Memory B cell (primary cell): Measurements from ENCODE around the gene CTNNA3.

Experiments used
- ATAC-seq: fragments of 150-1000 bp; cut with Tn5 transposase; 2 replicates; pipeline ENCODE4 v1.10.0; 2021; ENCODE audit warnings: low read depth, mild to moderate bottlenecking, moderate library complexity
- DNase-seq, 2 donors: peaks; one replicate each; pipeline ENCODE4 v3.0.0; 2022; ENCODE audit warnings: low spot score in 2 of 2
- H3K27ac Mint-ChIP-seq: one replicate; pipeline ENCODE4 v1.8.0; 2022; ENCODE audit warnings: mild to moderate bottlenecking, moderate library complexity, mixed read lengths
- H3K27me3 Mint-ChIP-seq: one replicate; pipeline ENCODE4 v1.8.0; 2022; ENCODE audit warnings: mixed read lengths
- H3K36me3 Mint-ChIP-seq: one replicate; pipeline ENCODE4 v1.8.0; 2022; ENCODE audit warnings: mild to moderate bottlenecking, mixed read lengths
- H3K4me1 Mint-ChIP-seq: one replicate; pipeline ENCODE4 v1.8.0; 2022; ENCODE audit warnings: mixed read lengths
- H3K4me3 Mint-ChIP-seq: one replicate; pipeline ENCODE4 v1.8.0; 2022; ENCODE audit warnings: mild to moderate bottlenecking, moderate library complexity, mixed read lengths
- H3K9me3 Mint-ChIP-seq: one replicate; pipeline ENCODE4 v1.8.0; 2022; ENCODE audit warnings: mixed read lengths

CTNNA3 gene

GRCh38 chr10:65931291-65932070 is 1764.5 kb downstream of the CTNNA3 start:
- H3K27me3 Mint-ChIP-seq = no peaks in the 10 kb centered on the region
- no peaks in the 10 kb centered on the region for H3K36me3 Mint-ChIP-seq
- H3K27ac Mint-ChIP-seq = no peak overlapping the region
- ATAC-seq (no peak), DNase-seq (no peak)
- no peak overlapping the region for H3K4me3 Mint-ChIP-seq
- peaks cover 2% of the 10 kb centered on the region for H3K9me3 Mint-ChIP-seq
- no peaks in the 10 kb centered on the region for H3K4me1 Mint-ChIP-seq

GRCh38 chr10:65911151-65911835 is 1784.7 kb downstream of the CTNNA3 start:
- H3K27me3 Mint-ChIP-seq = no peaks in the 10 kb centered on the region
- DNase-seq (no peak), ATAC-seq (no peak)
- H3K4me1 Mint-ChIP-seq = no peaks in the 10 kb centered on the region
- no peak overlapping the region for H3K4me3 Mint-ChIP-seq
- H3K9me3 Mint-ChIP-seq = peaks cover 3% of the 10 kb centered on the region
- H3K36me3 Mint-ChIP-seq = no peaks in the 10 kb centered on the region
- no peak overlapping the region for H3K27ac Mint-ChIP-seq

DNA sequence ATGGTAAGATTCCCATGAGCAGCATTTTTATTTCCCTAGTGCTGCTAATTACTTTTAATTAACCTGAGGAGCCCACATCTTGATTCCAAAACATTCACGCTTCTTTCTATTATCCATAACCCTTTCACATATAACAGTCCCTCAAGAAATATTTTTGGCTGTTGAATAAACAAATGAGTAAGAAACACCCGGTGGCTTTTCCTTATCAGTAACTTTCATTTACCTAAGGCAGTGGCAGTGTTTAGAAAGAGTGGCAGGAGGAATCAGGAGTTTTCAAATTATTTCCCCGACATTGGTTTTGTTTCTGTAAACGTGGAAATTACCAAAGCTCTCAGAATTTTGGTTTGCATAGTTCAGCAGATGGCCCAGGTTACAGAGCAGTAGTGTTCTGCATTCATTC is 1785.8 kb downstream of the CTNNA3 start:
- H3K4me1 Mint-ChIP-seq = no peaks in the 10 kb centered on the region
- no peaks in the 10 kb centered on the region for H3K27me3 Mint-ChIP-seq
- no peaks in the 10 kb centered on the region for H3K9me3 Mint-ChIP-seq
- ATAC-seq (no peak), DNase-seq (no peak)
- no peak overlapping the region for H3K4me3 Mint-ChIP-seq
- no peak overlapping the region for H3K27ac Mint-ChIP-seq
- H3K36me3 Mint-ChIP-seq = no peaks in the 10 kb centered on the region

DNA sequence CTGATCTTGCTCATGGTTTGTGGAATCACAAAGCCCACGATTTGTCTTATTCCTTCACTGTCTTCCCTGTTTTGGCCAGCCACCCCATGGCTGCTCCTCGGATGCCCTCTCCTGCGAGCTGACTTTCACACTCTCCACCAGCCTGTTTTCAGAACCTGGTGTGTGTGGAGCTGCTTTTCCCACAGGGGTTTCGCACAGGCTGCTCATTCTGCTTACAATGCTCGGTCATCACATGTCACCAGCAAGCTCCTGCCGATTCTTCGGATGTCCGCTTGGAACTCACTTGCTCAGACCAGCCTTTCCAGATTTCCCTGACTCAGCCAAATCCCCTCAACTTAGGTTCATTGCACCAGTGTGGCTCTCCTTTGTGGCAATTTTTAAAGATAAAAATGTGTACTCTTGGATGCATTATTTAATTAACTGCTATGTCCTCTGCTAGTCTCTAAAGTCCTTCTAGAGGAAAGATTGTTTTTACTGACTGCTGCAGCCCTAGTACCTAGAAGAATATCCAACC is 1788.7 kb downstream of the CTNNA3 start:
- Mint-ChIP-seq H3K36me3 (no peaks in the 10 kb centered on the region), H3K4me3 (no peak overlapping the region), H3K27me3 (no peaks in the 10 kb centered on the region), H3K9me3 (no peaks in the 10 kb centered on the region), H3K4me1 (no peaks in the 10 kb centered on the region), H3K27ac (no peak overlapping the region)
- ATAC-seq (no peak), DNase-seq (no peak)

DNA sequence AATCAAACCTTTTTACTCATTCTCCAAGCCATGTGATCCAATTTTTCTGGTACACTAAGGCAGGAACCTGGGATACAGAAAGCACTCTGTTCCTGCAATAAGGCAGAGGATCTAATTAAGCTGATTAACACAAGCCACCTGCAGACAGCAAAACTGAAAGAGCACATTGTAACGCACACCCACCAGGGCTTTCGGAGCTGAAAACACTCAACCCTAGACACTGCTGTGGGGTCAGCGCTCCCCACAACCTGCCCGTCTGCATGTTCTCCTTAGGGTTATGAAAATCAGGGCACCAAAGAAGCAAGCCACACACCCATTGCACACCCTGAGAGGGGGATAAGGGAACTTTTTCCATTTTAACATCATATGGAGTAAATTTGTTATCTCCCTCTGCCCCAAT is 1792.4 kb downstream of the CTNNA3 start:
- DNase-seq (no peak), ATAC-seq (no peak)
- Mint-ChIP-seq H3K4me3 (no peak overlapping the region), H3K27me3 (no peaks in the 10 kb centered on the region), H3K4me1 (no peaks in the 10 kb centered on the region), H3K27ac (no peak overlapping the region), H3K36me3 (no peaks in the 10 kb centered on the region), H3K9me3 (peaks cover 3% of the 10 kb centered on the region)

DNA sequence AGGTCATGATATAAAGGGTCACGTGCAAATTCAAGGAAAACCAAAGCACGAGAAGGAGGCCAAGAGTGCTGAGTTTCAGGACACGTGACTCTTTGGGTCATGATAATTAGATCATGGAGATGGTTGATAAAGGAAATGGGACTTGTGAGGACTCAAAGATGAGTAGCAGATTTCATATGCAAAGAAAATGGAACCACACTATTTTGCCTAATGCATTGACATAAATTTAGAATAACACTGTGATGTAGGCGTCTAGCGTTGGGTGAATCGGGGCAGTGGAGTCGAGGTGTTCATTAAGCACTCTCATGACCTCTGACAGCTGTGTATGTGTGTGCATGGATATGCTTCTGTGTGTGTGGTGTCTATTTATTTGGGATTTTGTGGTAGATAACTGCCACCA is 1795.7 kb downstream of the CTNNA3 start:
- Mint-ChIP-seq H3K27ac (no peak overlapping the region), H3K27me3 (no peaks in the 10 kb centered on the region), H3K9me3 (peaks cover 4% of the 10 kb centered on the region), H3K4me1 (no peaks in the 10 kb centered on the region), H3K4me3 (no peak overlapping the region), H3K36me3 (no peaks in the 10 kb centered on the region)
- ATAC-seq = no peak
- no peak for DNase-seq

GRCh38 chr10:65898055-65898454 is 1797.9 kb downstream of the CTNNA3 start:
- Mint-ChIP-seq H3K27me3 (no peaks in the 10 kb centered on the region), H3K4me3 (no peak overlapping the region), H3K4me1 (no peaks in the 10 kb centered on the region), H3K27ac (no peak overlapping the region), H3K36me3 (no peaks in the 10 kb centered on the region), H3K9me3 (peaks cover 4% of the 10 kb centered on the region)
- ATAC-seq (no peak), DNase-seq (no peak)

- H3K27me3 Mint-ChIP-seq = no peaks in the 10 kb centered on the region
- DNase-seq (no peak), ATAC-seq (no peak)
- H3K9me3 Mint-ChIP-seq = peaks cover 3% of the 10 kb centered on the region
- H3K36me3 Mint-ChIP-seq = no peaks in the 10 kb centered on the region
- no peaks in the 10 kb centered on the region for H3K4me1 Mint-ChIP-seq
- H3K27ac Mint-ChIP-seq = no peak overlapping the region
- no peak overlapping the region for H3K4me3 Mint-ChIP-seq
Observed at GRCh38 chr10:65894961-65895360, 1801.0 kb downstream of the CTNNA3 start.

DNA sequence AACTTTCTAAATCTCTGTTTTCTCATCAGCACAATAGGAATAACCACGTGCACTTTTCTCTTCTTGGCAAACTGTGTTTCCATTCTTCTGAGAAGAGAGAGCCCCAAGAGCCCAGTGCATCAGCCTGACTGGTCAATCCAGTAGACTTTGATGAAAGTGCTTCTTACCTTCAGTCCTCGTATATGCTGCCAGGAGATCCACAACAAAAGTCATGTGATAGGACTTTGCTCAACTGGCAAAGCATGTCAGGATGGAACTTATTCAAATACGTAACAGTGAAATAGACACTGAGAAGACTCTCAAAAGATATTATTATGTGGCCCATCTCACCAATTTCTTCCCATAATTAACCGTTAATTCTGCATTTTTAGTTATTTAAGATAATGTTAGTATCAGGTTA is 1801.6 kb downstream of the CTNNA3 start:
- Mint-ChIP-seq H3K36me3 (no peaks in the 10 kb centered on the region), H3K4me1 (no peaks in the 10 kb centered on the region), H3K4me3 (no peak overlapping the region), H3K27me3 (no peaks in the 10 kb centered on the region), H3K27ac (no peak overlapping the region), H3K9me3 (peaks cover 2% of the 10 kb centered on the region)
- DNase-seq (no peak), ATAC-seq (no peak)

DNA sequence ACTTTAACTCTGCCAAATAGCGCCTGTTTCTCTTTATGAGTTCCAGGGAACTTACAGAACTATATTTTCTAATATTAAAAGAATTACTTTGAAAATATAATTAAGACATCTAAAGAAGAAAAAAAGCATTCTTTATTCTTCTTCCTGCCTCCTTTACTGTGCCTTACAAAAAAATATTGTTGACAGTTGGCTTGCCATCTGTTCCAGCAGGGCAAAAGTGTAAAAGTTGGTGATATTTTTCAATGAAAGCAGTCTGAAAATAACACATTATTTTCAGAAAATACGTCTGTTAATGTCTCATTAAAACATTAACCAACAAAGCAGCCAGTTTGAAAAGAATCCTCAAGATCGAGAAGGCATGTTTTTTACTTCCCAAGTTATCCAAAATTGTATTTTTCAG is 1802.3 kb downstream of the CTNNA3 start:
- no peak for DNase-seq
- Mint-ChIP-seq H3K9me3 (peaks cover 2% of the 10 kb centered on the region), H3K27me3 (no peaks in the 10 kb centered on the region), H3K4me1 (no peaks in the 10 kb centered on the region), H3K27ac (no peak overlapping the region), H3K4me3 (no peak overlapping the region), H3K36me3 (no peaks in the 10 kb centered on the region)
- no peak for ATAC-seq

- Mint-ChIP-seq H3K4me3 (no peak overlapping the region), H3K4me1 (no peaks in the 10 kb centered on the region), H3K27me3 (no peaks in the 10 kb centered on the region), H3K36me3 (no peaks in the 10 kb centered on the region), H3K27ac (no peak overlapping the region), H3K9me3 (no peaks in the 10 kb centered on the region)
- DNase-seq = no peak
- no peak for ATAC-seq
Observed at GRCh38 chr10:65892284-65892683, 1803.7 kb downstream of the CTNNA3 start.

DNA sequence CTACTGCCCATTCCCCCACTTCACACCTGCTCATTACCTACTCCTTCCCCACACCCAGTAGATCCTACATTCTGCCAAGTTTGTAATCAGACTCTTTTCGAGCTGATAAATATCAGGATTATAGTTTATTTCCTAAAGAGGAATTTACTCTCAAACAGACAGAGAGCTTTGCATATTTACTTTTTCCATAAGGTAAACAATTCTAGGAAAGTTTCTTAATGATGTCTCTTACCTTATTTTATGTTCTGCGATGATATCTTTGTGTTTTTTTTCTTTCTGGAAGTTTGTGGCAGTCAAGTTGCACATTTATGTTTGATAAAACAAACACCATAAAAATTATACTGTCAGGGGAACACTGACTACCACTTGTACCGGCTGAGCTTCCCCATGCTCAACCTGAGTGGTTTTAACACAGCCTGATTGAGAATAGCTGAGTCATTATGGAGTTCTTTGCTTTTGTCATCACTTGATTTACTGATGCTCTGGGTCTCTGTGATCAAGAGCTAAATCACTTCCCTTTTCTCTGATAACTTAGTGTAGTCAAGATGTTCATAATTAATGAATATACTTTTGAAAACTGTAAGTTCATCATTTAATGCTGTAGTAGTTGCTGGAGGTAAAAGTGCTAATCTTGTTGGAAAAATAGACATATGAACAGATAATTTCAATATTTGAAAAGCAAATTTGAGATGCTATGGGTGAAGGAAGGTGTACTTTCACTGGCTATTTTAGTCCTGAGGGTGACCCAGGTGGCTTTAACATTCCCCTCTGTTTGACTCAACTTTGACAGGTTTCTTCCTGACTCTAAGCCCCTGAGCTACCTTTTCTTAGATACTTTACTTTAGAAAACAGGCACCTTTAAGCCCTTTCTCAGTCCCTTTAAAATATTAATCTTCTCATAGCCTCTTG is 1804.7 kb downstream of the CTNNA3 start:
- no peak for ATAC-seq
- DNase-seq = no peak
- Mint-ChIP-seq H3K36me3 (no peaks in the 10 kb centered on the region), H3K9me3 (peaks cover 3% of the 10 kb centered on the region), H3K27ac (no peak overlapping the region), H3K27me3 (no peaks in the 10 kb centered on the region), H3K4me3 (no peak overlapping the region), H3K4me1 (no peaks in the 10 kb centered on the region)

- Mint-ChIP-seq H3K27ac (no peak overlapping the region), H3K4me3 (no peak overlapping the region), H3K9me3 (peaks cover 2% of the 10 kb centered on the region), H3K4me1 (no peaks in the 10 kb centered on the region), H3K27me3 (no peaks in the 10 kb centered on the region), H3K36me3 (no peaks in the 10 kb centered on the region)
- DNase-seq (no peak), ATAC-seq (no peak)
Observed at GRCh38 chr10:65864529-65864928, 1831.5 kb downstream of the CTNNA3 start.

DNA sequence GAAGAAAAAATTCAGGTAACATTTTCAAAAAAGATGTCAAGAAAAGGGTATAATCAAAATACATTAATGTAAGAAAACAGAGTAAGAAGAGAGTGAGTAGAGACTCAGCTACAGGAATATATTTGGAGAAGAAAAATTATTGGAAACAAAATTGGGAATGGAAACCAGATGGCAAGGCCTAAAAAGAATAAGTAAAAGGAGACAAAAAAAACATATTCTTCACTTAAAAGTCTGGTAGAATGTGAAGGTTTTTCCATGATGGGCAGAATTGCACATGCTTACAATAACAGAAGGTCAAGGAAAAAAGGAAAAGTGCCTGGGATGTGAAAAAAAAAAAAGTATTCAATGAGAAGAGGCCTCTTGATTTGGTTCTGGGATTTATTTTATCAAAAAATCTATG is 1832.0 kb downstream of the CTNNA3 start:
- ATAC-seq (no peak), DNase-seq (no peak)
- H3K36me3 Mint-ChIP-seq = no peaks in the 10 kb centered on the region
- H3K4me1 Mint-ChIP-seq = no peaks in the 10 kb centered on the region
- no peaks in the 10 kb centered on the region for H3K27me3 Mint-ChIP-seq
- no peak overlapping the region for H3K27ac Mint-ChIP-seq
- H3K4me3 Mint-ChIP-seq = no peak overlapping the region
- peaks cover 2% of the 10 kb centered on the region for H3K9me3 Mint-ChIP-seq
